WTC11 (cell line): ENCODE data around the gene RAD51AP2. TPM values are rescaled to one million over a fixed set of nuclear protein-coding genes. Genes with fewer than 3 reads are reported as not detected.
"Not testable (repeated sequence)": the region's sequence is repeated elsewhere in the genome, so short reads cannot be mapped to it uniquely, and the experiment has no call there.

ENCODE experiments used
- ATAC-seq: fragments of 200-7000 bp; cut with Tn5 transposase; 2 replicates; pipeline ENCODE4 v1.10.0; 2021; ENCODE audit warnings: mild to moderate bottlenecking, moderate library complexity
- CTCF ChIA-PET: fragments of 300-600 bp; sonication (Branson Sonifier 250); formaldehyde crosslinking; loops from one replicate; lab custom pipeline; 2021; ENCODE audit warnings: antibody characterized with exemption; lab: Charles Lee
- POLR2A ChIA-PET: fragments of 350-600 bp; sonication (Branson Sonifier 250); formaldehyde crosslinking; loops from one replicate; lab custom pipeline; 2021; ENCODE audit warnings: antibody characterized with exemption; lab: Charles Lee
- DNase-seq: peaks from one replicate; pipeline ENCODE4 v3.0.0; 2021; ENCODE audit warnings: low spot score
- H3K27ac Mint-ChIP-seq: 2 replicates; pipeline ENCODE4 v1.8.0; 2021; ENCODE audit warnings: mixed read lengths
- H3K27me3 Mint-ChIP-seq: 2 replicates; pipeline ENCODE4 v1.8.0; 2021; ENCODE audit warnings: low read depth, mild to moderate bottlenecking, moderate library complexity, mixed read lengths
- H3K36me3 Mint-ChIP-seq: 2 replicates; pipeline ENCODE4 v1.8.0; 2021; ENCODE audit warnings: mixed read lengths
- H3K4me1 Mint-ChIP-seq: 2 replicates; pipeline ENCODE4 v1.8.0; 2022; ENCODE audit warnings: mixed read lengths
- H3K4me3 Mint-ChIP-seq: 2 replicates; pipeline ENCODE4 v1.8.0; 2021; ENCODE audit warnings: mild to moderate bottlenecking, moderate library complexity, mixed read lengths
- H3K9me3 Mint-ChIP-seq: 2 replicates; pipeline ENCODE4 v1.8.0; 2021; ENCODE audit warnings: mixed read lengths
- ETV6 ChIP-seq: sonication (generic); formaldehyde crosslinking; IDR thresholded peaks from 2 replicates; pipeline ENCODE4 v1.8.1; 2022; ENCODE audit warnings: mild to moderate bottlenecking, missing genetic modification reagents
- FOXJ3 ChIP-seq: sonication (generic); formaldehyde crosslinking; IDR thresholded peaks from 2 replicates; pipeline ENCODE4 v1.9.0; 2021; ENCODE audit warnings: missing genetic modification reagents, mild to moderate bottlenecking, borderline replicate concordance
- FOXK1 ChIP-seq: sonication (generic); formaldehyde crosslinking; IDR thresholded peaks from 2 replicates; pipeline ENCODE4 v1.8.0; 2022; ENCODE audit warnings: mild to moderate bottlenecking, moderate library complexity, missing genetic modification reagents
- FOXP1 ChIP-seq: sonication (generic); formaldehyde crosslinking; IDR thresholded peaks from 2 replicates; pipeline ENCODE4 v1.8.0; 2022; ENCODE audit warnings: missing genetic modification reagents, mild to moderate bottlenecking, moderate library complexity, borderline replicate concordance
- IRF2 ChIP-seq: sonication (generic); formaldehyde crosslinking; IDR thresholded peaks from 2 replicates; pipeline ENCODE4 v1.8.0; 2022; ENCODE audit warnings: low read depth, missing genetic modification reagents, borderline replicate concordance
- JAZF1 ChIP-seq: fragments of 250-450 bp; sonication (Bioruptor Pico); IDR thresholded peaks from 2 replicates; pipeline ENCODE4 v1.9.0; 2021; ENCODE audit warnings: moderate library complexity, mild to moderate bottlenecking, inconsistent platforms
- KAT7 ChIP-seq: sonication (generic); formaldehyde crosslinking; IDR thresholded peaks from 2 replicates; pipeline ENCODE4 v1.8.1; 2023; ENCODE audit warnings: missing genetic modification reagents, mild to moderate bottlenecking, borderline replicate concordance
- MXD4 ChIP-seq: fragments of 250-450 bp; sonication (Bioruptor Pico); IDR thresholded peaks from 2 replicates; pipeline ENCODE4 v1.8.0; 2021; ENCODE audit warnings: mild to moderate bottlenecking, moderate library complexity, borderline replicate concordance
- NFYB ChIP-seq: sonication (generic); formaldehyde crosslinking; conservative IDR thresholded peaks from 2 replicates; pipeline ENCODE4 v1.8.0; 2022; ENCODE audit warnings: low read depth, missing genetic modification reagents
- RORB ChIP-seq: fragments of 250-450 bp; sonication (Bioruptor Pico); IDR thresholded peaks from 2 replicates; pipeline ENCODE4 v1.9.0; 2021; ENCODE audit warnings: mild to moderate bottlenecking
- TEAD1 ChIP-seq: sonication (generic); formaldehyde crosslinking; IDR thresholded peaks from 2 replicates; pipeline ENCODE4 v1.8.0; 2022; ENCODE audit warnings: mild to moderate bottlenecking, missing genetic modification reagents
- ZBTB21 ChIP-seq: sonication (generic); formaldehyde crosslinking; IDR thresholded peaks from 2 replicates; pipeline ENCODE4 v1.8.1; 2023; ENCODE audit warnings: mild to moderate bottlenecking, missing genetic modification reagents, borderline replicate concordance
- ZNF138 ChIP-seq: sonication (generic); formaldehyde crosslinking; conservative IDR thresholded peaks from 2 replicates; pipeline ENCODE4 v1.8.1; 2022; ENCODE audit warnings: mild to moderate bottlenecking, moderate library complexity, missing genetic modification reagents
- total RNA-seq: library from RNA; stranded (reverse); gene quantifications from 3 replicates; pipeline ENCODE4 v1.2.3, GENCODE V29; 2021
- TF ChIP-seq, protein P1 (sequence below): sonication (generic); formaldehyde crosslinking; IDR thresholded peaks from 2 replicates; pipeline ENCODE4 v1.8.0; 2023; ENCODE audit warnings: missing genetic modification reagents
- TF ChIP-seq, protein P2 (sequence below): fragments of 250-450 bp; sonication (Bioruptor Pico); IDR thresholded peaks from 2 replicates; pipeline ENCODE4 v1.8.0; 2021; ENCODE audit warnings: mild to moderate bottlenecking
- TF ChIP-seq, protein P3 (sequence below): sonication (generic); formaldehyde crosslinking; IDR thresholded peaks from 2 replicates; pipeline ENCODE4 v1.8.0; 2022; ENCODE audit warnings: mild to moderate bottlenecking, missing genetic modification reagents
- TF ChIP-seq, protein P4 (sequence below): fragments of 250-450 bp; sonication (Bioruptor Pico); IDR thresholded peaks from 2 replicates; pipeline ENCODE4 v1.9.0; 2021; ENCODE audit warnings: mild to moderate bottlenecking, borderline replicate concordance
- TF ChIP-seq, protein P5 (sequence below): sonication (generic); formaldehyde crosslinking; IDR thresholded peaks from 2 replicates; pipeline ENCODE4 v1.8.0; 2022; ENCODE audit warnings: mild to moderate bottlenecking, missing genetic modification reagents
- TF ChIP-seq, protein P6 (sequence below): sonication (generic); formaldehyde crosslinking; IDR thresholded peaks from 2 replicates; pipeline ENCODE4 v1.8.1; 2022; ENCODE audit warnings: low read depth, missing genetic modification reagents, borderline replicate concordance

Gene RAD51AP2
- total RNA-seq, 1 experiment from 2014 or later = 0.26 TPM

DNA sequence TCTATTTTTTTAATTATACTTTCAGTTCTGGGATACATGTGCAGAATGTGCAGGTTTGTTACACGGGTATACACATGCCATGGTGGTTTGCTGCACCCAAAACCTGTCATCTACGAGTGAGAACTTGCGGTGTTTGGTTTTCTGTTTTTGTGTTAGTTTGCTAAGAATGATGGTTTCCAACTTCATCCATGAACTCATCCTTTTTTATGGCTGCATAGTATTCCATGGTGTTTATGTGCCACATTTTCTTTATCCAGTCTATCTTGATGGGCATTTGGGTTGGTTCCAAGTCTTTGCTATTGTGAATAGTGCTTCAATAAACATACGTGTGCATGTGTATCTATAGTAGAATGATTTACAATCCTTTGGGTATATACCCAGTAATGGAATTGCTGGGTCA lies 29.6 kb downstream of the RAD51AP2 start:
- H3K9me3 Mint-ChIP-seq, H3K4me3 Mint-ChIP-seq, H3K4me1 Mint-ChIP-seq, H3K27me3 Mint-ChIP-seq, H3K36me3 Mint-ChIP-seq, CTCF ChIA-PET, POLR2A ChIA-PET, H3K27ac Mint-ChIP-seq, DNase-seq, ATAC-seq: not testable (repeated sequence)

DNA sequence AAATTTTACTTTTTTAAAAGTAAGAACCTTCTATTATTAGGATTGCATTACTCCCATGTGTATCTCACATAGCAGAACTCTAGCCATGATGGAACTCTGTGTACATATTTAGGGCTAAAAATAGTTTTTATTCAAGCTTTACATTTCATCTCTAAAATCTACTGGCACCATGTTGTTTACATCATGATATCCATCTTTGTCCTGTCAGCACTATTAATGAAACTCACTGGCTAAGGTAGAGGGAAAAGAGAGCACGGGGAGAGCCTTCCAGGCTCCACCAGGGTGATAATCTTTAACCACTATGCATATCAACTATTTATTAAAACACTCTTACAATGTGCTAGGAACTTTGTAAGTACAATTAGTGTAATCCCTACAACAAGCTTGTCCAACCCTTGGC lies 34.7 kb downstream of the RAD51AP2 start:
- CTCF ChIA-PET = interaction anchor here (1.7 kb wide), 1 partner anchor 162 kb away, joined by 3 read pairs; no protein-coding TSS in a partner anchor

DNA sequence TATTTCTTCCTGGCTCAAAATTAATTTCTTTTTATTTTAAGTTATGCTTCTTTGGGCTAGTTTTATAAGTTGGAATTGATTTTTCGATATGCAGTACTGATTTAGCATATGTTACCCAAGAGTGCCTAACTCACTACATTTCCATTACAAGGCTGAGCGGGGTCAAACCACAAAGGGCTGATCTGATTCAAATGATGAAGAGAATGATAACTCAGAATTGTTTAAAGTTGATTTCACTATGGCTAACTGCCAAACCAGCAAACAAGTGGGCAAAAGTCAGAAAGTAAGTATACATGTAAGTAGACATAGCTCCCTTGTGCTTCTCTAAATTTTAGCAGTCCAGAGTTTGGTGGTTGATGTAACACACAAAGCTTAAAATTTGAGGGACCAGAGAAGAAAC lies 35.6 kb downstream of the RAD51AP2 start:
- Mint-ChIP-seq H3K4me1 (peaks cover 12% of the 10 kb centered on the region), H3K27ac (no peak overlapping the region), H3K9me3 (no peaks in the 10 kb centered on the region), H3K4me3 (no peak overlapping the region), H3K36me3 (no peaks in the 10 kb centered on the region), H3K27me3 (no peaks in the 10 kb centered on the region)
- TF ChIP-seq, protein P1, sequence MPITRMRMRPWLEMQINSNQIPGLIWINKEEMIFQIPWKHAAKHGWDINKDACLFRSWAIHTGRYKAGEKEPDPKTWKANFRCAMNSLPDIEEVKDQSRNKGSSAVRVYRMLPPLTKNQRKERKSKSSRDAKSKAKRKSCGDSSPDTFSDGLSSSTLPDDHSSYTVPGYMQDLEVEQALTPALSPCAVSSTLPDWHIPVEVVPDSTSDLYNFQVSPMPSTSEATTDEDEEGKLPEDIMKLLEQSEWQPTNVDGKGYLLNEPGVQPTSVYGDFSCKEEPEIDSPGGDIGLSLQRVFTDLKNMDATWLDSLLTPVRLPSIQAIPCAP (CRISPR knock-in tag) = no peak
- TF ChIP-seq ZBTB21 (CRISPR knock-in tag) (no peak), ETV6 (CRISPR knock-in tag) (no peak)
- TF ChIP-seq, protein P2, sequence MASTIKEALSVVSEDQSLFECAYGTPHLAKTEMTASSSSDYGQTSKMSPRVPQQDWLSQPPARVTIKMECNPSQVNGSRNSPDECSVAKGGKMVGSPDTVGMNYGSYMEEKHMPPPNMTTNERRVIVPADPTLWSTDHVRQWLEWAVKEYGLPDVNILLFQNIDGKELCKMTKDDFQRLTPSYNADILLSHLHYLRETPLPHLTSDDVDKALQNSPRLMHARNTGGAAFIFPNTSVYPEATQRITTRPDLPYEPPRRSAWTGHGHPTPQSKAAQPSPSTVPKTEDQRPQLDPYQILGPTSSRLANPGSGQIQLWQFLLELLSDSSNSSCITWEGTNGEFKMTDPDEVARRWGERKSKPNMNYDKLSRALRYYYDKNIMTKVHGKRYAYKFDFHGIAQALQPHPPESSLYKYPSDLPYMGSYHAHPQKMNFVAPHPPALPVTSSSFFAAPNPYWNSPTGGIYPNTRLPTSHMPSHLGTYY (CRISPR knock-in tag) = no peak
- TF ChIP-seq, protein P3, sequence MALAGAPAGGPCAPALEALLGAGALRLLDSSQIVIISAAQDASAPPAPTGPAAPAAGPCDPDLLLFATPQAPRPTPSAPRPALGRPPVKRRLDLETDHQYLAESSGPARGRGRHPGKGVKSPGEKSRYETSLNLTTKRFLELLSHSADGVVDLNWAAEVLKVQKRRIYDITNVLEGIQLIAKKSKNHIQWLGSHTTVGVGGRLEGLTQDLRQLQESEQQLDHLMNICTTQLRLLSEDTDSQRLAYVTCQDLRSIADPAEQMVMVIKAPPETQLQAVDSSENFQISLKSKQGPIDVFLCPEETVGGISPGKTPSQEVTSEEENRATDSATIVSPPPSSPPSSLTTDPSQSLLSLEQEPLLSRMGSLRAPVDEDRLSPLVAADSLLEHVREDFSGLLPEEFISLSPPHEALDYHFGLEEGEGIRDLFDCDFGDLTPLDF (CRISPR knock-in tag) = no peak
- TF ChIP-seq, protein P4, sequence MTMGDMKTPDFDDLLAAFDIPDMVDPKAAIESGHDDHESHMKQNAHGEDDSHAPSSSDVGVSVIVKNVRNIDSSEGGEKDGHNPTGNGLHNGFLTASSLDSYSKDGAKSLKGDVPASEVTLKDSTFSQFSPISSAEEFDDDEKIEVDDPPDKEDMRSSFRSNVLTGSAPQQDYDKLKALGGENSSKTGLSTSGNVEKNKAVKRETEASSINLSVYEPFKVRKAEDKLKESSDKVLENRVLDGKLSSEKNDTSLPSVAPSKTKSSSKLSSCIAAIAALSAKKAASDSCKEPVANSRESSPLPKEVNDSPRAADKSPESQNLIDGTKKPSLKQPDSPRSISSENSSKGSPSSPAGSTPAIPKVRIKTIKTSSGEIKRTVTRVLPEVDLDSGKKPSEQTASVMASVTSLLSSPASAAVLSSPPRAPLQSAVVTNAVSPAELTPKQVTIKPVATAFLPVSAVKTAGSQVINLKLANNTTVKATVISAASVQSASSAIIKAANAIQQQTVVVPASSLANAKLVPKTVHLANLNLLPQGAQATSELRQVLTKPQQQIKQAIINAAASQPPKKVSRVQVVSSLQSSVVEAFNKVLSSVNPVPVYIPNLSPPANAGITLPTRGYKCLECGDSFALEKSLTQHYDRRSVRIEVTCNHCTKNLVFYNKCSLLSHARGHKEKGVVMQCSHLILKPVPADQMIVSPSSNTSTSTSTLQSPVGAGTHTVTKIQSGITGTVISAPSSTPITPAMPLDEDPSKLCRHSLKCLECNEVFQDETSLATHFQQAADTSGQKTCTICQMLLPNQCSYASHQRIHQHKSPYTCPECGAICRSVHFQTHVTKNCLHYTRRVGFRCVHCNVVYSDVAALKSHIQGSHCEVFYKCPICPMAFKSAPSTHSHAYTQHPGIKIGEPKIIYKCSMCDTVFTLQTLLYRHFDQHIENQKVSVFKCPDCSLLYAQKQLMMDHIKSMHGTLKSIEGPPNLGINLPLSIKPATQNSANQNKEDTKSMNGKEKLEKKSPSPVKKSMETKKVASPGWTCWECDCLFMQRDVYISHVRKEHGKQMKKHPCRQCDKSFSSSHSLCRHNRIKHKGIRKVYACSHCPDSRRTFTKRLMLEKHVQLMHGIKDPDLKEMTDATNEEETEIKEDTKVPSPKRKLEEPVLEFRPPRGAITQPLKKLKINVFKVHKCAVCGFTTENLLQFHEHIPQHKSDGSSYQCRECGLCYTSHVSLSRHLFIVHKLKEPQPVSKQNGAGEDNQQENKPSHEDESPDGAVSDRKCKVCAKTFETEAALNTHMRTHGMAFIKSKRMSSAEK (CRISPR knock-in tag) = no peak
- ChIA-PET POLR2A (no interaction called here), CTCF (interaction anchor here (1.7 kb wide), 1 partner anchor 163 kb away, joined by 3 read pairs; no protein-coding TSS in a partner anchor)
- DNase-seq (no peak), ATAC-seq (no peak)

More for the DNA sequence above, 34.7 kb downstream of the RAD51AP2 start:
- Mint-ChIP-seq H3K36me3 (no peaks in the 10 kb centered on the region), H3K27ac (no peak overlapping the region), H3K9me3 (no peaks in the 10 kb centered on the region), H3K27me3 (no peaks in the 10 kb centered on the region), H3K4me1 (peaks cover 12% of the 10 kb centered on the region), H3K4me3 (no peak overlapping the region)
- no peak for DNase-seq
- TF ChIP-seq TEAD1 (CRISPR knock-in tag) (no peak), IRF2 (CRISPR knock-in tag) (no peak), FOXJ3 (no peak), JAZF1 (CRISPR knock-in tag) (no peak), KAT7 (CRISPR knock-in tag) (no peak), ZNF138 (no peak), FOXP1 (CRISPR knock-in tag) (no peak), FOXK1 (CRISPR knock-in tag) (no peak), NFYB (CRISPR knock-in tag) (no peak), RORB (CRISPR knock-in tag) (no peak), MXD4 (CRISPR knock-in tag) (no peak)
- TF ChIP-seq, protein P5, sequence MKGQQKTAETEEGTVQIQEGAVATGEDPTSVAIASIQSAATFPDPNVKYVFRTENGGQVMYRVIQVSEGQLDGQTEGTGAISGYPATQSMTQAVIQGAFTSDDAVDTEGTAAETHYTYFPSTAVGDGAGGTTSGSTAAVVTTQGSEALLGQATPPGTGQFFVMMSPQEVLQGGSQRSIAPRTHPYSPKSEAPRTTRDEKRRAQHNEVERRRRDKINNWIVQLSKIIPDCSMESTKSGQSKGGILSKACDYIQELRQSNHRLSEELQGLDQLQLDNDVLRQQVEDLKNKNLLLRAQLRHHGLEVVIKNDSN (CRISPR knock-in tag) = no peak
- TF ChIP-seq, protein P6, sequence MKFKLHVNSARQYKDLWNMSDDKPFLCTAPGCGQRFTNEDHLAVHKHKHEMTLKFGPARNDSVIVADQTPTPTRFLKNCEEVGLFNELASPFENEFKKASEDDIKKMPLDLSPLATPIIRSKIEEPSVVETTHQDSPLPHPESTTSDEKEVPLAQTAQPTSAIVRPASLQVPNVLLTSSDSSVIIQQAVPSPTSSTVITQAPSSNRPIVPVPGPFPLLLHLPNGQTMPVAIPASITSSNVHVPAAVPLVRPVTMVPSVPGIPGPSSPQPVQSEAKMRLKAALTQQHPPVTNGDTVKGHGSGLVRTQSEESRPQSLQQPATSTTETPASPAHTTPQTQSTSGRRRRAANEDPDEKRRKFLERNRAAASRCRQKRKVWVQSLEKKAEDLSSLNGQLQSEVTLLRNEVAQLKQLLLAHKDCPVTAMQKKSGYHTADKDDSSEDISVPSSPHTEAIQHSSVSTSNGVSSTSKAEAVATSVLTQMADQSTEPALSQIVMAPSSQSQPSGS (CRISPR knock-in tag) = no peak
- ATAC-seq = no peak
- POLR2A ChIA-PET = no interaction called here
